Naive thymus-derived CD8-positive, alpha-beta T cell (primary cell): ENCODE results near the gene PAX6. TPM values are rescaled to one million over a fixed set of nuclear protein-coding genes. Genes with fewer than 3 reads are reported as not detected.

Experiments
- ATAC-seq, 2 donors: fragments of 150-1000 bp; cut with Tn5 transposase in 1 of 2; sonication (Bioruptor Pico), chemical (Tn5 transposase) in 1 of 2; 1 replicate in 1 of 2; 2 replicates in 1 of 2; pipeline ENCODE4 v1.10.0; 2021; ENCODE audit warnings: mild to moderate bottlenecking in 2 of 2, moderate library complexity in 2 of 2
- POLR2A ChIA-PET: fragments of 350-600 bp; sonication (Branson Sonifier 250); formaldehyde crosslinking; loops from one replicate; lab custom pipeline; 2021; ENCODE audit warnings: antibody characterized with exemption; lab: Charles Lee
- DNase-seq, 10 donors: peaks; one replicate each; pipeline versions ENCODE4 v3.0.0 to v3.0.0-alpha.2; 2020 to 2022
- H3K27ac Mint-ChIP-seq, 10 donors: one replicate each; pipeline ENCODE4 v1.8.0; 2020 to 2022; ENCODE audit warnings: mild to moderate bottlenecking in 10 of 10, mixed read lengths in 10 of 10, moderate library complexity in 4 of 10, inconsistent platforms in 1 of 10
- H3K27me3 Mint-ChIP-seq, 5 donors: one replicate each; pipeline ENCODE4 v1.8.0; 2021 to 2022; ENCODE audit warnings: mixed read lengths in 5 of 5
- H3K36me3 Mint-ChIP-seq, 3 donors: one replicate each; pipeline ENCODE4 v1.8.0; 2020 to 2022; ENCODE audit warnings: mixed read lengths in 3 of 3, mild to moderate bottlenecking in 2 of 3, inconsistent platforms in 1 of 3
- H3K4me1 Mint-ChIP-seq, 4 donors: one replicate each; pipeline ENCODE4 v1.8.0; 2021 to 2022; ENCODE audit warnings: mixed read lengths in 4 of 4
- H3K4me3 Mint-ChIP-seq, 10 donors: one replicate each; pipeline ENCODE4 v1.8.0; 2020 to 2022; ENCODE audit warnings: mild to moderate bottlenecking in 10 of 10, mixed read lengths in 10 of 10, moderate library complexity in 6 of 10, inconsistent platforms in 1 of 10
- H3K9me3 Mint-ChIP-seq, 9 donors: one replicate each; pipeline ENCODE4 v1.8.0; 2020 to 2022; ENCODE audit warnings: mixed read lengths in 9 of 9, mild to moderate bottlenecking in 3 of 9, inconsistent platforms in 1 of 9, moderate library complexity in 1 of 9
- polyA plus RNA-seq, 3 donors: library from polyadenylated mRNA; unstranded; fragments of 300-500 nt; fragmentation: Illumina TruSeq; gene quantifications; one replicate each; pipeline ENCODE4 v1.2.3, GENCODE V29; 2021
- total RNA-seq, 8 experiments: library from RNA in 2 of 8; stranded (reverse) in 2 of 8; gene quantifications; one replicate each; pipeline ENCODE4 v1.2.3 and lab custom pipeline; 2021 to 2026

Gene PAX6
- total and polyA plus RNA-seq, 5 experiments from 2014 or later: 0.05 TPM; not detected in 4

DNA sequence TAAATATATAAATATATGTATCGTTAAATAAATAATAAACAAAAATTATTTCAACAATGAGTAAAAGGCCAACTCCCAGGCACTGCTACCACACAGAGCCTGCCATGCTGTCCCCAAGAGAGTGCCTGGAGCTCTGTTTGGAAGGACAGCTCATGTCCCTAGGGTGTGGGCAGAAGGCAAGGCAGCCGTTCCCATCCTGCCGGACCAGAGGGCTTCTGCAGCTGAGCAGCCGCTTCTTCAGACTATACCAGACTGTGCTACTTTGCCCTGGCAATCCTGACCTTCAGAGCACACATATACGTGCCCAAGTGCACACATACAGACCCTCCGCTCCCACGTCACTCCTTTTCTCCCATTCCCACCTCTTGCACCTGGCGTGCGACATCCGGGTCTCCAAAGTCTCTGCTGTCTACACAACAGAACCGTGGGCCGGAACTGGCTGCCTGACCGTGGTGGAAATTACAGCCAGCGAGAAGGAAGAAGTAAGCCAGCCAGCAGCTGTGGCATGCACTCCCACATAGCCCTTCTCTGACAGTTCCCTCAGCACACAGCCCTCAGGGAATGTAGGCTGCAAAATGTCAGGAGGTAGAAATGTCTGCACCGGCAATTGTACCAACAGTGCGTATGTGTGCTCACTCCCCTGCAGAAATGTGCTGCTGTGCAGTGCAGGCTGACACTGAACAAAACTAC, 24.0 kb downstream of the PAX6 start:
- Mint-ChIP-seq H3K9me3 (no peaks in the 10 kb centered on the region), H3K36me3 (peaks cover 14 to 20% (median 15%) of the 10 kb centered on the region in 3 donors), H3K27me3 (peaks cover 0 to 9% (median 3%) of the 10 kb centered on the region in 5 donors), H3K27ac (no peak overlapping the region), H3K4me1 (no peaks in the 10 kb centered on the region), H3K4me3 (no peak overlapping the region)
- POLR2A ChIA-PET: no interaction called here
- no peak for DNase-seq
- no peak for ATAC-seq

DNA sequence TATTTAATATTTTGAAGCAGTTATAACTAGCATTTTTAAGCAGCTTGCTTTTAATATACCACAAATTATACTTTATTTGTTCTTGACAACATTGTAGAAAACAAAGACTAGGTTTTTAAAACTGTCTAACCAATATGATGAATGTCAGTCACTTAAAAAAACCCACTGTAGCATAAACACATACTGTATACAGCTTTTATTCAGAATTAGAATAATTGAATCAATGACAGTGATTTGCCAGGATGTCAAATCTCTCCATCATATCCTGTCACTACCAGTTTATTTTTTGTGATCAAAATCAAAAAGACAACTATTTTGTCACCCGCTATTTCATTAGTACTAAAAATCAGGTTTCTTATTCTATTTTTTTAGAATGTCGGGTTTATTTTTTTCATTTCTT, 26.5 kb downstream of the PAX6 start:
- Mint-ChIP-seq H3K4me1 (no peaks in the 10 kb centered on the region), H3K9me3 (no peaks in the 10 kb centered on the region), H3K27ac (no peak overlapping the region), H3K36me3 (peaks cover 14 to 28% (median 22%) of the 10 kb centered on the region in 3 donors), H3K27me3 (no peaks in the 10 kb centered on the region), H3K4me3 (no peak overlapping the region)
- POLR2A ChIA-PET: no interaction called here
- ATAC-seq (no peak), DNase-seq (no peak)

DNA sequence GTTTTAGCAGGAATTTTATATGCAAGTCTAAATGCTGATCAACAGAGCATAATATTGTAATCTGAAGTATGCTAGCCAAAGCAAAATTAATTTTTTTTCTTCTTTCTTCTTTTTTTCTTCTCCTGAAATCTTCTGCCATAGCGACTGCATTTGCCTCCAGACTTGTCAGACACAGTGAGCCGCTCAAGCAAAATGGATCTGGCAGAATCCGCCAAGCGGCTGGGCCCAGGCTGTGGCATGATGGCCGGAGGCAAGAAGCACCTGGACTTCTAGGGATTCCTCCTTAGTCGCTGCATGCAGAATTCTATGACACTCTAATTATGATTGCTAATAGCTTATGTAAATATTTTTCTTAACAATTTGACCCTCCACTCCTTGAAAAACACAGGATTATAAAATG, 27.9 kb downstream of the PAX6 start:
- peaks cover 14 to 32% (median 22%) of the 10 kb centered on the region in 3 donors for H3K36me3 Mint-ChIP-seq
- H3K27ac Mint-ChIP-seq: no peak overlapping the region

DNA sequence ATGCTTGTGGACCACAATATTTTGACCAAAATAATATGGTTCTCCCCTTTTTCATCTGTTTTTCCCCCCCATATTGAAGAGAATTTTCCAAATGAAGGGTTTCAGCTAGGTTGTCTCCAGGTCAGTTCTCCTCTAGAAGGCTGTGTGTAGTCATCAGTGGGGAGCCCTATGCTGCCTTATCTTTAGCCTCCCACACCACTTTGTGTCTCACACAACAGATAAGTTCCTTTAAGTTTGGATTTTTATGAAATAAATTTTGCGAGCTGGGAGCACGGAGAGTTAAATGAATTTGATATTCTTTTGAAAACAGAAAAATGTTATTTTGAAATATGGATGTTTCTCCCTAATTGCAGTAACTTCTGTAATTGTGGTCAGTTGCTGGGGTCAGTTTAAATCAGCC, 28.9 kb downstream of the PAX6 start:
- no peak for DNase-seq
- Mint-ChIP-seq H3K27me3 (no peaks in the 10 kb centered on the region), H3K27ac (no peak overlapping the region), H3K4me1 (no peaks in the 10 kb centered on the region), H3K36me3 (peaks cover 16 to 34% (median 25%) of the 10 kb centered on the region in 3 donors), H3K4me3 (no peak overlapping the region), H3K9me3 (peaks cover 0 to 4% (median 0%) of the 10 kb centered on the region in 9 donors)
- POLR2A ChIA-PET: no interaction called here
- ATAC-seq: no peak

More for the DNA sequence above, 27.9 kb downstream of the PAX6 start:
- DNase-seq: no peak
- H3K9me3 Mint-ChIP-seq: no peaks in the 10 kb centered on the region
- POLR2A ChIA-PET: no interaction called here
- H3K4me1 Mint-ChIP-seq: no peaks in the 10 kb centered on the region
- ATAC-seq: no peak
- no peaks in the 10 kb centered on the region for H3K27me3 Mint-ChIP-seq
- no peak overlapping the region for H3K4me3 Mint-ChIP-seq

DNA sequence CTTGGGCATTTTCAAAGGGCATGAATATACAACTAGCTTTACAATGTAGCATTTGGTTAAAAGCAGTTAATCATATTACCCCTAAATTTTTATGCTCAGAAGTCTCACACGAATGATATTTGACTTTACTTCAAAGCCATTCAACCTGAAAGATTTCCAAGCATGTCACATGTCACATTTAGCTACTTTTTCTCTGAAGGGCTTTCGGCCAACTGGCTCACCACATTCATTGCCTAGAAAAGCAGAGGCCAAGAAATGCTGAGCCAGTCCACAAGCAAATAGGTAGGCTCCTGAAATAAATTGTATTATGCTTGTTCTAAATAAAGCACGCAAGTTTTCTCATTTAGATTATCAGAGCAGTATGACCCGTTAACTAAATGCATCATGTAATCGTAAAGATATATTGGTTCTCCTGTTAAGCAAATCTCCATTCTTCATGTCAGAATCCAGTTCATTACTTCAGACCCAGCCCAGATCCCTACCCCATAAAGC, 30.6 kb downstream of the PAX6 start:
- Mint-ChIP-seq H3K36me3 (peaks cover 15 to 32% (median 24%) of the 10 kb centered on the region in 3 donors), H3K4me1 (no peaks in the 10 kb centered on the region), H3K4me3 (no peak overlapping the region), H3K27ac (no peak overlapping the region), H3K9me3 (peaks cover 0 to 4% (median 0%) of the 10 kb centered on the region in 9 donors), H3K27me3 (no peaks in the 10 kb centered on the region)
- no peak for DNase-seq
- POLR2A ChIA-PET: interaction anchor here (0.7 kb wide), 1 partner anchor 1071 kb away, joined by 3 read pairs; no protein-coding TSS in a partner anchor
- no peak for ATAC-seq

DNA sequence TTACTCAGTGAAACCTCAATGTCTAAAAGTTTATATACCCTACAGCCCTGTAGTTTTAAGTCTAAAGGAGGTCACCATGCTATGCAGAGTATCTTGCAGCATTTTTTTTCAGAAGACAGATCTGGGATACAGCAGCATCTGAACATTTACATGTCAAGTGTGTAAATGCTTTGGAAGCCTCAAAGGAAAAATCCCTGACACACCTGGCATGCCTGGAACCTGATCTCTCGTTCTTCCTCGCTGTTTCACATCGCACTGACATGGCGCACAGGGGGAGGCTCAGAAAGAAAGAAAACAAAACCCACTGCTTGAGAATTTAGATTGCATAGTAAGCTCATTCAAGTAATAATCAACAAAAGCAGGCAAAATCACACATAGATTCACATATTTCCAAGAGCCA, 31.0 kb downstream of the PAX6 start:
- H3K36me3 Mint-ChIP-seq: peaks cover 15 to 36% (median 24%) of the 10 kb centered on the region in 3 donors
- peaks cover 0 to 4% (median 0%) of the 10 kb centered on the region in 9 donors for H3K9me3 Mint-ChIP-seq
- no peak overlapping the region for H3K4me3 Mint-ChIP-seq
- ATAC-seq (no peak), DNase-seq (no peak)
- POLR2A ChIA-PET: no interaction called here
- H3K4me1 Mint-ChIP-seq: no peaks in the 10 kb centered on the region
- no peak overlapping the region for H3K27ac Mint-ChIP-seq
- H3K27me3 Mint-ChIP-seq: no peaks in the 10 kb centered on the region

DNA sequence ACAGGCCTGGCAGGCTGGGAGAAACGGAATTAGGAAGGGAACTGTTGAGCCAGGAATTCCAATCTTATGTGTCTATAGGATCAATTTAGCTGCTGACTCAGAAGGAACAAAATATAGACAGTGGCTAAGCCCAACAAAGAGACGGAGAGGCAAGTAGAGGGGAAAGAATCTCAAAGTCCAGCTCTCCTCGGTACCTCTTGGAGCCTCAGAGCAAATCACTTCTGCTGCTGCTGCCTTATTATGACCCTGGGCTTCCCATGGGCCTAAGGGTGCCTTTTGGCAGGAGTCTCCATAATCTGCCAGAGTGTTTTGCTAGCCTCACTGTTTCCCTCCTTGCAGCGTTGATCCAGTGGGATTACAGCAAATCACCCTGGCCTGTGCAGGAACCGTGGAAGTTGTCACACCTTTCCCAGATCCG, 31.7 kb downstream of the PAX6 start:
- H3K4me1 Mint-ChIP-seq: no peaks in the 10 kb centered on the region
- H3K4me3 Mint-ChIP-seq: no peak overlapping the region
- H3K27ac Mint-ChIP-seq: no peak overlapping the region
- DNase-seq (no peak), ATAC-seq (no peak)
- peaks cover 19 to 36% (median 27%) of the 10 kb centered on the region in 3 donors for H3K36me3 Mint-ChIP-seq
- no peaks in the 10 kb centered on the region for H3K27me3 Mint-ChIP-seq
- POLR2A ChIA-PET: no interaction called here
- peaks cover 0 to 5% (median 0%) of the 10 kb centered on the region in 9 donors for H3K9me3 Mint-ChIP-seq

DNA sequence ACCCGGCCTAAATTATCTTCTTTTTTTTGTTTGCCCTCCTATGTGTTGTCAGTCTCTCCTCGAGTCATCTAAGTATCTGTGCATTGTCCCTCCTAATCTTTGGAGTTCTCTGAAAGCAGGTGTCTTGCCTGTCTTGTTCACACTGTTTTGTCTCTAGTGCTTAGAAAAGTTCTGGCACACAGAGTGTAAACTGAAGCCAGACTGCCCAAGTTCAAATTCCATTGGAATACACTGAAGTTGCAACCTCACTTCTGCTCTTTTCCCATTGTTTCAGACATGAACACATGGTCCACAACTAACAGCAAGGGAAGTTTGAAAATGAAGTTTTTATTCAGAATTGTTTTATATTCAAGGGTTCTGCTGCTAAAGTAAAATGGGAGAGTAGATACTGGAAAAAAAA, 38.7 kb downstream of the PAX6 start:
- Mint-ChIP-seq H3K36me3 (peaks cover 11 to 33% (median 31%) of the 10 kb centered on the region in 3 donors), H3K27me3 (no peaks in the 10 kb centered on the region), H3K4me3 (no peak overlapping the region), H3K27ac (no peak overlapping the region), H3K9me3 (peaks cover 0 to 3% (median 0%) of the 10 kb centered on the region in 9 donors), H3K4me1 (no peaks in the 10 kb centered on the region)
- POLR2A ChIA-PET: no interaction called here
- DNase-seq (no peak), ATAC-seq (no peak)

DNA sequence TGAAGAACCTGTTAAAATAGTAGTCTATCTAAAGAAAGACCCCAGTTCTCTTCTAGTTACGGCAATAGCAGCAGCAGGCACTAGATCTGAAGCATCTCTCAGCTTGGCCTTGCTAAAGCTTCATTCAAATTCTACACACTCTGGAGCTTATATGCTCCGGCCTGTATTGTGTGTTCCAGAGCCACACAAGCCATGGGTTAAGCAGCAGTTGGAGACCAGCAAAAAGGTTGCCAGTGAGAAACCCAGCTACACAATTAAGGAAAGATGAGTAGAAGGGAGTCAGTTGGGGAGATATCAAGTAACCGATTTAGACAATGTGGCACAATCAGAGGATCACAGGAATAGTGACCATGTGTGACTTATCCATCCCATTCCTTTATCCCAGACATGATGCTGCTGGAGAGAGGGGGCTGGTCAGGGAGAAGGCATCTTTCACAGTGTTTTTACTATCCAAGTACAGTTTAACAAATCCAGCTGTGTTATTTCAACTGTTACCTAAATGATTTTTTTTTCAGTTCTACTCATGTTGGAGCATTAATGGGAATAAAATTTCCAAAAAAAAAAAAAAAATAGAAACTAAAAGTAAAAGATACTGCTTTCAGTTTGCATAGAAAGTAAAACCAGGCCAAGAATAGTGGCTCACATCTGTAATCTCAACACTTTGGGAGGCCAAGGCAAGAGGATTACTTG, 41.0 kb downstream of the PAX6 start:
- peaks cover 0 to 2% (median 0%) of the 10 kb centered on the region in 9 donors for H3K9me3 Mint-ChIP-seq
- POLR2A ChIA-PET: no interaction called here
- H3K4me1 Mint-ChIP-seq: no peaks in the 10 kb centered on the region
- no peaks in the 10 kb centered on the region for H3K27me3 Mint-ChIP-seq
- no peak for DNase-seq
- H3K4me3 Mint-ChIP-seq: no peak overlapping the region
- peaks cover 9 to 32% (median 28%) of the 10 kb centered on the region in 3 donors for H3K36me3 Mint-ChIP-seq
- peak overlapping the region in 1 of 10 donors; percentile 68 for H3K27ac Mint-ChIP-seq
- ATAC-seq: no peak

DNA sequence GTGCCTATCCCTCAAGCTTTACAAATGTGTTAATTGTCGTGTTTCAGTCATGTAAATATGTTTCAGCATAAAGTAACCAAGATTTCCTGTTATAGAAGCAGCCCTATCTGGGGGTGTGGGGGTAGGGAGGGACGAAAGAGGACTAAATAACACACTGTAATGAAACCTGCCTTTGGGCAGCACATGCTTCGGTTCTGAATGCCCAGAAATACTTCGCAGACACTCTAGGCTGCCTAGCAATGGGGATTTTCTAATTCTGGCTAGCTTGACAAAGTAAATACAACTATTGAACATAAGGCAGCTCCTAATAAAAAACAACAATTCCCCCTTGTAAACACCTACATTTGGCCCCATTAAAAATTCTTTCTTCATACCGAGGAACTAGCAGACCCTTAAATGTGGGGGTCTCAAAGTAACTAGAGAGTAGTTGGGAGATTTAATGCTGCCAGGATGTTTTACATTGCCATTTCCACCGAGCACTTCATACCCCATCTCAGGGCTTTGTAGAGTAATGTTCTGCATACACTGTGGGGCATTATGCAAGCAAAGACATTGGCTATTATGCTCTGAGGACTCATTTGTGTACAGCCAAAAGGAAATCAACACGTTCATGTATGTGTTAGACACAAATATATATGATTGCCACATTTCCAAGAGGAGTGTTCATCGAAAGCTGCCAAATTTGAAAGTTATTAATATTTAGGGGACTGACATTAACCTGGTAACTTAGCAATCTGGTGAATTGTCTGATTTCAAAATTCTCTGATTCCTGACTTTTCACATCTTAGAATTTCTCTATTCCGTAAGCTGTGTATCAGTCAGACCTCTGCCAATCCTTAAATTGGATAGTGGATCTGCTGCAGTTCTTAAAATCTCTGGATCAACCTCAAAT, 42.1 kb downstream of the PAX6 start:
- ATAC-seq: no peak
- H3K9me3 Mint-ChIP-seq: peaks cover 0 to 2% (median 0%) of the 10 kb centered on the region in 9 donors
- no peaks in the 10 kb centered on the region for H3K4me1 Mint-ChIP-seq
- H3K27me3 Mint-ChIP-seq: no peaks in the 10 kb centered on the region
- DNase-seq: no peak
- POLR2A ChIA-PET: no interaction called here
- H3K27ac Mint-ChIP-seq: no peak overlapping the region
- peaks cover 5 to 31% (median 27%) of the 10 kb centered on the region in 3 donors for H3K36me3 Mint-ChIP-seq
- H3K4me3 Mint-ChIP-seq: no peak overlapping the region

DNA sequence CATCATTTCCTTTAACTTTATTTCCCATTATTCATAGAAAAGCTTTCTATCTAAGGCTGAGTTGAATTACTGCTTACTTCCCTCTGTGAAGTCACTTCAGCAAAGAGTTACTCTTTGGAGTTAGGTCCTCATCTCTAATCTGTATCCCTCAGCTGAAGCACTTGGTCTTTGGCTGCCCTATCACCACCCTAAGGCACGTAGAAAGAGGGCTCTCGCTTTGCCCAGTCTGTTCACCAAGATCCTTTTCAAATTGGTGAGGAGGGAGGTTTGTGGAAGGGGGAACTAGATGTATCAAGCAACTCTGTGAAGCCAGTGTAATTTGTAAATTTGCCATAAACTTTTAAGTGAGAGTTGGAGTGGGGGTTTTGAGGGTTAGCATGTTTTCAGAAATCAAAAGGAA, 43.4 kb downstream of the PAX6 start:
- H3K27ac Mint-ChIP-seq: peak overlapping the region in 1 of 10 donors; percentile 21
- H3K9me3 Mint-ChIP-seq: peaks cover 0 to 2% (median 0%) of the 10 kb centered on the region in 9 donors
- no peak for DNase-seq
- H3K36me3 Mint-ChIP-seq: peaks cover 5 to 20% (median 18%) of the 10 kb centered on the region in 3 donors
- H3K4me1 Mint-ChIP-seq: no peaks in the 10 kb centered on the region
- ATAC-seq: no peak
- no peak overlapping the region for H3K4me3 Mint-ChIP-seq
- POLR2A ChIA-PET: no interaction called here
- no peaks in the 10 kb centered on the region for H3K27me3 Mint-ChIP-seq

DNA sequence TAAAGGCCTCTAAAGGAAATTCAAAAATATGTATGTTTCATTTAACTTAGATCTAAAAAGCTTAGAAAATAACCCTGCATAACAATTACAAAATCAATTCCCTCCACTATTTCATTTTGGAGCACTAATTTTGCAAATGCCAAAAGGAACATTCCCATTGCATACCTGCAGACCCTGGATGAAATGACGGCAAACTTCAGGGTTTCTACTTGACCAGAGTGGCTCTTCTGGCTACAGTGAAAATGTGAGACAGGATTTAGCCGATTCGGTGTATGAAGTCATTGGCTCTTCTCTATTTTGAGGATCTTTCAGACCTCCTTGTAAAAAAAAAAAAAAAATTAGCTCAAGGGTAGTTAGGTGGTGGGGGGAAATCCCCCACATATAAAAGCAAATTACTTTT, 44.1 kb downstream of the PAX6 start:
- ATAC-seq (no peak), DNase-seq (no peak)
- H3K27ac Mint-ChIP-seq: no peak overlapping the region
- no peaks in the 10 kb centered on the region for H3K4me1 Mint-ChIP-seq
- H3K9me3 Mint-ChIP-seq: no peaks in the 10 kb centered on the region
- no peaks in the 10 kb centered on the region for H3K27me3 Mint-ChIP-seq
- POLR2A ChIA-PET: no interaction called here
- peaks cover 0 to 14% (median 13%) of the 10 kb centered on the region in 3 donors for H3K36me3 Mint-ChIP-seq
- H3K4me3 Mint-ChIP-seq: no peak overlapping the region
